Measurements from ENCODE around the gene PRKCZ.

Gene PRKCZ

DNA sequence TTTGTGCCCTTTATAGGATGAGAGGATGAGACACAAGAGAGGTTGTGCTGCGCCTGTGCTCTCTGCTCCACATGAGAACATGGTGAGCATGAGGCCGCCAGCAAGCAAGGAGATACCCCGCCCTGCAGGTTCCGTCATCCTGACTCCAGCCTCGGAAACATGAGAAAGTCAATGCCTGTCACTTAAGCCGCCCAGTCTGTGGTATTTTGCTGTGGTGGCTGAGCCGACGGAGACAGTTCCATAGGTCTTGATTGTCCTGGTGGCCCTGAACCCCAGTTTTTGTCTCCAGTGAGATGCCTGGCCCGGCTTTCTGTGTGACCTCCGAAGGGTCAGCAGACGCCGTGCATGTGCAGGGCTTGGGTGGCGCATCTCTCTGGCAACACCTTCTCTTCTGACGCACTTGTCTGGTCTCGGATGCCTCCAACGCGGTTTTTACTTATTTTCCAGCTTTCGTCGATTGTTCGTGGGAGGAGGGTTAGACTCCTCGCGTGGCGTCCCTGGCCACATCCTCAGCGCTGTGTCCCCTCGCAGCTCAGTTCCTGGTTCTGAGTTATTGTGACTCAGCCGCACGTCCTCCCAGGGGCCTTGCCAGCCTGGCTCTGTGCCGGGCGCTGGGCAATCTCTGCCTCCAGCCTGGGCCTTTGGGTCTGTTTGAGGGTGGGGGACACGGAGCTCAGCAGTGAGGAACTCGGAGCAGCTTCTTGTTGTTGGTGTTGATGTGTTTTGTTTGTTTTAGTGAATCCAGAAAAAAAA lies 74.4 kb downstream of the PRKCZ start:
- DNase-seq = peak; percentile 61

DNA sequence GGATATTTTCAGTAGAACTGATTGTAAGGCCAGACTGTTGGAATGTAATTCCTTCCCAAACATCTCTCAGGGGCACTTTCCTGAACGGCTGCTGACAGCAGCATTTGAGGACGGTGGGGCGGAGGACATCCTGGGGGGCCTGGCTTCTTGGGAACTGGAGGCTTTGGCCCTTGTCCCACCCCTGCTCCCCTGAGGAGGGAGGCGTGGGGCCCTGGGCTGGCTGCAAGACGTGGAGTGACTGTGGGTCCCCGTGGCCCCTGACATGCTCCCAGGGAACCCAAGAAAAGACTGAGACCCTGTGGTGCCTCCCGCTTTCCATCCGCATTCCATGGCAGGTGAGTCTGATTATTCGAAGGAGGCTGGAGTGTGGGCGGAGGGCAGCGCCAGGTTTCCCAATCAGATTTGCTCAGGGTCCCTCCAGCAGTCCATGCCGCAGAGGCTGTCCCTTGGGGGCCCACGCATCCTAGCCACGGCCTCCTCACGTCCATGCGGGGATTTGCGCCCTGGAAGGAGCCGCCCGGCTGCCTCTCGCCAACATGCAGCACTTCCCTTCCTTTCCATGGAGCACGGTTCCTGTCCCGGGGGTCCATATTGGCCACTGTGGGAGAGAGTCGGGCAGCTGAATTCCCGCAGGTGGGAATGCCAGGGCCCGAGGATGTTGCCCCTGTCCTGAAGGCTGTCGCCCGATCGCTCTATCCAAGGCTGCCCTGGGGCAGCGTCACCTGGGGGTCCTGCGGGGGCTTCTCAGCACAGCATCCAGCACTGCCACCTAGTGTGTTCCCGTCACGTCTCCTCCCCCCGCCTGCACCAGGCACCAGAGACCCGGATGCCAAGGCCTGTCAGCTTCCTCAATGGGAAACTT lies 75.4 kb downstream of the PRKCZ start:
- DNase-seq = no peak

DNA sequence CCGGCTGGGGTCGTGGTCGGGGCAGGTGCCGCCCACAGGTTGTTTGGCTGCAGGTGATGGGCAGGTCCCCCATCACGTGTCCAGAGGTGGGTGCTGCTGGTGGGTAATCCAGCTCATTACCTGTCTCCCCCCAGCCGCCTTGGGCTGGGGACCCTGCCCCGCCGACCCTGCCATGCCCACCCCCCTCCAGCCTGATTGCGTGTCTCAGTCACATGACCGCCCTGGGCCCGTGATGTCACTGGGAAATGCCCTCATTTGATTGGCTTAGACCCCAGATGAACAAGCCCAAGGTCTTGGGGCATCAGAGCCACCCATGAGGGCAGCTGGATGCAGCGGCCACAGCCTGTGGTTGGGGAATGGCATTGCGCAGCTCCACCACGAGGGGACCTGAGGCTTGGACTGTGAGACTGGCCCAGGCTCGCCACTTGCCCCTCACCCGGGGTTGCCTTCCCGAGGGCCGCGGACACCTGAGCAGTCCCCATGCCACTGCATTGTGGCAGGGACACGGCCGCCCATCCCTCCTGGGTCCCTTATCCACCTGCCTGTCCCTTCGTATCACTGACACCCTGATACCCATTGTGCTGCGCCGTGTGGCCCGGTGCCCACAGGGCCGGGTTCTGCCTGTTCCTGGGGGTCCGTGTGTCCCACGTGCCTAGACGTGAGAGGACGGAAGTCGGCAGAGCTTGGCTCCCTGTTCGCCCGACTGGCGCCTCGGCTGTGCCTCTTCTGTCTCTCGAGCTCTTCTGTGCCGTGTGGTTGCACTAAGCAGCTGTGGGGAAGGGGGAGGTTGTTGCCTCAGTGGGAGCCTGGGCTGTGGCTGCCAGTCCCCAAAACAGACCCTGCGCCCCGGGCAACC lies 76.3 kb downstream of the PRKCZ start:
- no peak for DNase-seq

DNA sequence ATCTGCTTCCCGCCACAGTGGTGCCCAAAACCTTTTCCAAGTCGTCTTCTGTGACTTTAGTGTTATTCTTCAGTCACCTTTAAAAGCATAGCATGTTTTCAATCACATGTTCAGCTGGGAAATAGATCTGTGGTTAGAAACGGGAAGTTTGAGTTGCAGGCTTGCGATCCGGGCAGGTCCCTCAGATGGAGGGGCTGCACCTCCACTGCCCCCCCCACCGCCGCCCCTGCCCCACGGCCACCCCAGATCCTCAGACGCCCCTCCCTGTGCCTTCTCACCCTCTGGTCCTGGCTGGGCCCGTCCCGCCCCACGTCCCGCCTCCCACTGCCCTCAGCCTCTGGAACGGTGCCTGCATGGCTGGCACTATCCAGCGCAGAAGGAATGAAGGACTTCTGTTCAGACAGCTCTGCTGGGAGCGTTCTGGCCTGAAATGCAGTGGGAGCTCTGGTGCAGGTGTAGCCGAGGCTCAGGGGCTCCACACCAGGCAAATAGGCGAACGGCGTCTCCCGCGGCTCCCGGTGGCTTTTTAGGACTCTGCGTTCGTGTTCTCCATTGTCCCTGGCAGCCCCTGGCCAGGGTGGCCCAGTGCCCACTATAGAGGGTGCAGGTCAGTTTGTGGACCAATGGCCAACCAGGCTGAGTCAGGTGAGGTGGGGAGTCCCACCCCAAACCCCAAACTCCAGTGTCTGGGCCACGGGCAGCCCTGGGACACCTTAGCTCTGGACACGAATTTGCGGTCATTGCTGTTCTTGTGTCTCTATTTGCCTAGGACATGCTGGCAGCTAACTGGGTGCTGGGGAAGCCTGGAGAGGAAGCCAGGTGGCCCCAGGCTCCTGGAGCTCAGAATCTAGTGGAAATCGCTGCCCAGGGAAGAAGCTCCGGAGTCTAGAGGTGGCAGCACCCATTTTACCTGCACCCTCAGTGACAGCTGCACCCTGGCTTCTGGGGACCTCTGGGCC lies 77.3 kb downstream of the PRKCZ start:
- no peak for DNase-seq

DNA sequence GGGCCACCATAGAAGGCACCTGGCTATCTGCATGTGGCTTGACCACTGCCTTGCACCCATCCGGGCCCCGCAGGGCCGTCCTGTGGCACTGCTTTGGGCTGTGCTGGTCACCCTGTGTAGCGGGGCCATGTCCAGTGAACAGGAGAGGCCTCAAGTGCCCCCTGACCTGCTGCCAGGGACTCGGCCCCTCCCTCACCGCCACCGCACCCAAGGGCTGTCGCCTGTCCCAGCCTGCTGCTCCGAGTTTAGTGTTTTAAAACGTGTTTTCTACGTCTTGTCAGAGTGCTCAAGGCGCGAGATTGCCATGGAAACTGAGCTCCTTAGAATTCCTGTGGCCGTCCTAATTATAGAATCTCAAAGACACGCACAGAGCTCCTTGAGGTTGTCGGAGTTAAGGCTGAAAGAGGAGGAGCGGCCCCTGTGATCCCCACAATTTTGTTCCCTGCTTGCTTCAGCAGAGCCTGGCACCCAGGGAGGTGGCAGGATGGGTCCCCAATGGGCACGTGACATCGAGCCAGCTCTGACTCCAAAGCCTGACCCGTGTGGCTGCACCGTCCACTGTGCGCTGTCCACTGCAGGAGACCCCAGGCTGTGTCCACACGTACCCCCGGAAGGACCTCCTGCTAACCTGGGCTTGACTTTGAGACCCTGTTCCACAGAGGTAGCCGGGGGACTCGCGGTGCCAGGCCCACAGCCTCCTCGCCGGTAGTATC lies 78.1 kb downstream of the PRKCZ start:
- DNase-seq = peak; percentile 77

DNA sequence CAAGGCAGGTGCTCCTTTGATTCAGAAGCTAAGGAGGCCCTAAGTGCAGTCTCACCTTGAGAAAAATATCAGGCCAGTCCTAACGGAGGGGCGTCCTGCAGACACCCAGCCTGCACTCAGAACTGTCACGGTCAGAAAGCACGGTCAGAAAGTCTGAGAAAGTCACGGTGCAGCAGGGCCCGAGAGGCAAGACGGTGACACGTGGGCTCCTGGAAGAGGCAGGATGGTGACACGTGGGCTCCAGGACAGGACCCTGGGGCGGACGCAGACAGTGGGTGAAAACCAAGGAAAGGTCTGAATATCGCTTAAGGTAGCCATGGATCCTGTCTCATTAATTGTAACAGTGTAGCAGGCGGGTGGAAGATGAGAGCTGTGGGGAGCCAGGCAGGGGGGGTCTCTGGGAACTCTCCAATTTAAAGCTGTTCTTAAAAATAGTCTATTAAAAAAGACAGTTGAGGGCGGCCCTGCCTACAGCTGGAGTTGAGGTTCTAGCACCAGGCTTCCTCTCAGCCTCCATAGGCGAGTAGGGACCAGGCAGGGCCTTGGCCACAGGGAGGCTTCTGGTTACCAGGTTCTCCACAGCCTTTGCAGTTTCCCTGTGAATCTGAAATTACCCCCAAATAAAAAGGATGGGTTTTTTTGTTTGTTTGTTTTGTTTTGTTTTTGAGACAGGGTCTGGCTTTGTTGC lies 79.2 kb downstream of the PRKCZ start:
- DNase-seq = no peak

DNA sequence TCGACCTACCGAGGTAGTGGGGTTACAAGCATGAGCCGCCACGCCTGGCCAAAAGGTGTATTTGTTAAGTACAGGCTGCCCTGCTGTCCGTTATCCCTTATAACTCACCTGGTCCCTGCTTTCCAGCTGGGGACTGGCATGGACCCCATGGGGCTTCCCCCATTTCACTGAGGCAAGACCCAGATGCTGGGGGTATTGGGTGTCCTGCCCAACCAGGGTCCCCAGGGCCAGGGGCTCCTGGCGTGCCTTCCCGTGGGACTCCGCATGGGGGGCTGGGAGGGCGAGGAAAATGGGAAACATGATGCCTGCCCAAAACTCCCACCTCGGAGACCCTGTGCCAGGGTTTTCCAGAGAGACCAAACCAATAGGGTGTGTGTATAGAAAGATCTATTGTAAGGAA lies 79.9 kb downstream of the PRKCZ start:
- no peak for DNase-seq

DNA sequence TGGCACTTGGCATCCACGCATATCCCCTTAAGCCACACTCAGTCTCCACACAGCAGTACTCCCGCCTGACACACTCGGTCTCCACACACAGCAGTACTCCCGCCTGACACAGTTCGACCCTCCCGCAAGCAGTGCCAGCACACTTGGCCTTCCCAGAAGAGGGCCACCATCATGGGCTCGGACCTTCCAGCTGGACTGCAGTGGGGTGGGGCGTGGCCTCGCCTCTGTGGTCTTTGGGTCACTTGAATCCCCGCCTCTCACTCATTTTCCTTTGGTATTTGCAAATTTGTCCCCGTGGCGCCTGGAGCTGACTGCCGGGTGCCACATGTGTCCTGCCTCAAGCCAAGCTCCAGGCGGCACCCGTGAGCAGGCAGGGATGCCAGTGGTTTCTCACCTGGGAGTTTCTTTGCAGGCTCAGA lies 80.7 kb downstream of the PRKCZ start:
- no peak for DNase-seq

DNA sequence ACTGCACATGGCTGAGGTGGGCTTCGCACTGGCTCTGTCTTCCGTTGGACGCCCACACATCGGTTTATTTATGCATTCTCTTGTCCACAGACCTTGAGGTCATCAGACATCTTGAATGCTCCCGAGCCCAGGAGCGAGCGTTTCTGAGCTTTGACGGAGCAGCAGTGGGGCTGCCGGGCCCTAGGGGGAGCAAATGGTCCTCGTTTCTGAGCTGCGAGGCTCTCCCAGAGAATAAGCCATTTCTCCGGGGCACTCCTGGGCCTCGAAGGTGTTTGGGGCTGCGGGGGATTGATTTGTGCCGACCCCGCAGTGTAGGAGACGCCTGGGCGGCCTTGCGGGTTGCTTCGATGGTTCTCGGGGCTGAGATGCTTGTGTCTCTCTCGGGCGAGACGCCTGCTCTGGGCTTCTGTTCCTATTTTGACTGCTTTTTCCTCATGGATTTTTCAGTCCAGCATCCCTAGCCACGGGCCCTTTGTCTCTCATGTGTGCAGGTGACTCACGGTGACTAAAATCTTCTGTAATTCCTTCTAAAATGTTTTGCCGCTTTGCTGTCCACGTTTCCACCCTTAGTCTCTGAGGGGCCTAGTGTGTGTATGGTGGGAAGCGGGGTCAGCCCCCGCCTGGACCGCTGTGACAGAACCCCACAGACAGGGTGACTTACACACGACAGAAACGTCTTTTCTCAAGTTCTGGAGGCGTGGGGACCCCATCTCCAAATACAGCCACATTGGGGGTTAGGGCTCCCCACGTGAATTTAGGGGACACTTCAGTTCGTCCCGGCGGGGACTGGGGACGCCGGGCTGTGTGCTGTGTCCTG lies 82.2 kb downstream of the PRKCZ start:
- peak; percentile 77 for DNase-seq

DNA sequence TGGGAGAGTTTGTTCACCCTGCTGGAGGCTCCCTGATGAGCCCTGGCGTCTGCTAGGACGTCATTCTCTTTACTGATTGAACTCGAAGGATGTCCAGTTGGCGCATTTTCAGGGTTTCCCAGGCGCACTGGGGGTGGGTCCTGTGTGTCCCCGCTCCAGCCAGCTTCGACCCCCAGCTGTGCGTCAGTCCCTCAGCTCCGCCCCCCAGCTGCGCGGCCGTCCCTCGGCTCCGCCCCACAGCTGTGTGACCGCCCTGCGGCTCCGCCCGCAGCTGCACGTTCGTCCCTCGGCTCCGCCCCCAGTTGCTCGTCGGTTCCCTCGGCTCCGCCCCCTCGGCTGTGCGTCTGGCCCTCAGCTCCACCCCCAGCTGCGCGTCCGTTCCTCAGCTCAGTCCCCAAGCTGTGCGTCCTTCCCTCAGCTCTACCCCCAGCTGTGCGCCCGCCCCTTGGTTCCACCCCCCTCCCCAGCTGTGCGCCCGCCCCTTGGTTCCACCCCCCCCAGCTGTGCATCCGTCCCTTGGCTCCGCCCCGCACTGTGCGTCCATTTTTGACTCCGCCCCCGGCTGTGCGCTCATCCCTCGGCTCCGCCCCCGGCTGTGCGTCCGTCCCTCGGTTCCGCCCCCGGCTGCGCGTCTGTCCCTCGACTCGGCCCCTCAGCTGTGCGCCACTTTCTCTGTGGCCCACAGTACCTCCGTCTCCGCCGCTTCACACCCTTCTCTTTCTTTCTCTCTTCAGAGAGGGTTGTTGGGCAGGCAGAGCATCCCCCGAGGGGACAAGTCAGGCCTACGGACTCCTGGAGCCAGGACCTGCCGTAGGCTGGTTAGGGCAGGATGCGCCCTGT lies 83.0 kb downstream of the PRKCZ start:
- peak; percentile 99 for DNase-seq

DNA sequence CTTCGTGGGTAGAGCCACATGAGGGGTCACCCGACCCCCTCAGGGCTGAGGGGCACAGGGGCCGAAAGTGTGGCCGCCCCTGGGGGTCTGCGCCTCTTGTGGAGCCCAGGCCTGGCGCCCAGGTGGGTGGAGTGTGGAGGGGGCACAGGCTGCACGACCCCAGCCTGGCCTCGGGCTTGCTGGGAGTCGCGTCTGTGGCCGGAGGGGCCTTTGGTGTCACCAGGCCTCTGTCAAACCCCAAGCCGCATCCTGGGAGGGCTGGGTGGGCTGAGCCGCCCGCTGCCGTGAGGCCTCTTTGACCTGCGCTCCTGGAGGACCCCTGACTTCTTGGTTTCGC lies 83.6 kb downstream of the PRKCZ start:
- no peak for DNase-seq

DNA sequence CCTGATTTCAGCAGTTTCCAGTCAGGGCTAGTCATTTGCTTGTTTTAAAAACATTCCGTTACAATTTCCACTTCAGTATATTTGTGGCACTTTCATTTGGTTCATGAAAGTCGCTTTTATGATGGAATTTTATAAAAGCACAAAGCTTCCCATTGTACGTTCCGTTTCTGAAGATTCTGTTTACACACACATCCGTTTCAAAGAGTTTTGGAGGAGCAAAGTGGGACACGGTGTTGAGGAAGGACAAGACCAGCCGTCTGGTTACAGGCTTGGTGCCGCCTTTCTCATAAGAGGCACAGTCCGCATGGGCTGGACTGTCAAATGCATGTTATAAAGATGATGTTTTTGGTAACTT lies 84.0 kb downstream of the PRKCZ start:
- DNase-seq = peak; percentile 52

DNA sequence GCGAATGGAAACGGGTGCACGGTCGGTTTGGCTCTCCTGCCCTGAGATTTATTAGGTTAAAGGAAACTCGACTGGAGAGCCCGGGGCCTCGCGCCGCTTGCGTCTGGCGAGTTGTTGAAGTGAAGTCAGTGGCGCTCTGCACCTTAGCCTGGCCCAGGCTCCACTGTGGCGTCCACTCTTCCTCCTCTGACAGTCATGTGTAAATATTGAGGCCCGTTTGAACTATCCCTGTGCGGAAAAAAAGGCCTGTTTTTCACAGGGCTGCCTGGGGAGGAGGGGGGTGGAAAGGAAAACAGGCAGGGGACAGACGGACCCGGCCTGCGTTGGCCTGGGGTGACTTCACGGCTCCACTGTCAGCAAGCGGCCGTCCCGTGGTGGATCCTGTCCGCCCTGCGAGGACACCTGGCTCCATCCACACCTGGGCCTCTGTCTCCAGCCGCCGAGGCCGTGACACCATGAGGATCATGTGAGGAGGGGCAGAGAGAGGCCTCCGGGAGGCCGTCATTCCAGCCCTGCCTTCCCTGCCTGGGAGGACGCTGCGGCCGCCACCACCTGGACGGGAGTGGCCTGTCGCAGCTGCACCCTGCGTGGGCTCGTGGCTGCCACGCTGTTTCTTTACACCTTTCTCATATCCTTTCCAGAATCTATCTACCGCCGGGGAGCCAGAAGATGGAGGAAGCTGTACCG lies 84.6 kb downstream of the PRKCZ start:
- no peak for DNase-seq

DNA sequence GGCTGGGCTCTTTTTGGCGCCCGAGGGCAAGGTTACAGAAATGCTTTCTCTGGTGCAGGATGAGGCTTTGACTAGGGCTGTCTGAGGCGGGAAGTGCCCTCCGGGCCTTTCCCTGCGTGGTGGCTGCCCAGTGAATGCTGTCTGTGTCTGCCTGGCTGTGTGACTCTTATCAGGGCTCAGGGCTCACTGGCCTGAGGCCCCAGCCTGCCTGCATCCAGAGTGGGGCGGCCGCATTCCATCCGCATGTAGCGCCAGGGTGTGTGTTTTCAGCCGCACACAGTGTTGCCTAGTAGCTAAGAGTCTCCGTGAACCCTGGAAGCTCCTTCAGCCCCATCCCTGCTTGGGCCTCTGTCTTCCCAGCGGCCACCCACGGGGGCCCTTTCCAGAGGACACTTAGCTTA lies 85.2 kb downstream of the PRKCZ start:
- DNase-seq = peak; percentile 92

DNA sequence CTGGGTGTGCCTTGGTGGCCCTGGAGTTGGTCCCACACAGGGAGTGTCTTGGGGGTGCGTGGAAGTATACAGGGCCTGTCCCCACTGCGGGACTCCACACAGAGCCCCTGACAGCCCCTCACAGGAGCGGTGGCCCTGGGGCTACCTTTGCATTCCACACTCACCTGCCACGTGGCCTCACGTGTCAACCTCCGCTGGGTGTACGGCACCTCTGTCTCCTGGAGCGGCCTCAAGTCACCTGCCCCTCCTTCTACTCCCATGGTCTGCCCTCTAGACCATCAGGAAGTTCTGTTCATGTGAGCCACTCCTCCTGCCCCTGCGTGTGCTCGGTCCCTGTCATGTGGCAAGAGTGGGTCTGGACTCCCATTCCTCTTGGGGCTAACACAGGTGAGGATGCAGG lies 85.7 kb downstream of the PRKCZ start:
- no peak for DNase-seq

DNA sequence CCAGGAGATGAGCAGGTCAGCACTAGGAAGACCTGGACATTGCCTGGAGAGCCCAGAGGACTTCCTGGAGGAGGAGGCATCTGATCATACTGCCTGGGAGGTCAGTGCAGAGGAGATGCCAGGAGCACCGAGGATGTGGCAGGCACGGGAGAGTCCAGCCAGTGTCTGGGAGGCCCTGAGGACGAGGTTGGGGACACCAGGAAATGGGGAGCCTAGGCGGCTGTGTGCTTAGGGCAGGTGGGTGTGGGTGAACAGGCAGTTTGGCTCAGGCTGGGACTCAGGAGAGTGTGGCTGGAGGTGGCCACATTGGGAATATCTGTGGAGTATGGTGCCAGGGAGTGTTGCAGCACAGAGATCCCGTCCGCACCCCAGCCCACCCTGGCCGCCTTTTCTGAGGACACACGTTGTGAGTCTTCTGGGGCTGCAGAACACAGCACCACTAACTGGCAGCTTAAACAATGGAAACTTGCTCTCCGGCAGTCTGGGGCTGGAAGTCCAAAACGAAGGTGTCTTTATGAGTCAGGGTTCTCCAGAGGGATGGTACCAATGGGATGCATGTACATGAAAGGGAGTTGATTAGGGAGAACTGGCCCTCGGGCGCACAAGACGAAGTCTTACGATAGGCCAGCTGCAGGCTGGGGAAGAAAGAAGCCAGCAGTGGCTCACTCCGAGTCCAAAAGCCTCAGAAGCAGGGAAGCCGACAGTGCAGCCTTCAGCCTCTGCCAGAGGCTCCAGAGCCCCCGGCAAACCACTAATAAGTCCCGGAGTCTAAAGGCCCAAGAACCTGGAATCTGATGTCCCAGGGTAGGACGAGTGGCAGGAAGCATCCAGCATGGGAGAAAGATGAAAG lies 86.4 kb downstream of the PRKCZ start:
- no peak for DNase-seq

Data from eye (tissue), 1 donor.